ENCODE results near the gene GFRAL.
"Not testable (repeated sequence)": the region's sequence is repeated elsewhere in the genome, so short reads cannot be mapped to it uniquely, and the experiment has no call there.

GFRAL gene, protein sequence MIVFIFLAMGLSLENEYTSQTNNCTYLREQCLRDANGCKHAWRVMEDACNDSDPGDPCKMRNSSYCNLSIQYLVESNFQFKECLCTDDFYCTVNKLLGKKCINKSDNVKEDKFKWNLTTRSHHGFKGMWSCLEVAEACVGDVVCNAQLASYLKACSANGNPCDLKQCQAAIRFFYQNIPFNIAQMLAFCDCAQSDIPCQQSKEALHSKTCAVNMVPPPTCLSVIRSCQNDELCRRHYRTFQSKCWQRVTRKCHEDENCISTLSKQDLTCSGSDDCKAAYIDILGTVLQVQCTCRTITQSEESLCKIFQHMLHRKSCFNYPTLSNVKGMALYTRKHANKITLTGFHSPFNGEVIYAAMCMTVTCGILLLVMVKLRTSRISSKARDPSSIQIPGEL

DNA sequence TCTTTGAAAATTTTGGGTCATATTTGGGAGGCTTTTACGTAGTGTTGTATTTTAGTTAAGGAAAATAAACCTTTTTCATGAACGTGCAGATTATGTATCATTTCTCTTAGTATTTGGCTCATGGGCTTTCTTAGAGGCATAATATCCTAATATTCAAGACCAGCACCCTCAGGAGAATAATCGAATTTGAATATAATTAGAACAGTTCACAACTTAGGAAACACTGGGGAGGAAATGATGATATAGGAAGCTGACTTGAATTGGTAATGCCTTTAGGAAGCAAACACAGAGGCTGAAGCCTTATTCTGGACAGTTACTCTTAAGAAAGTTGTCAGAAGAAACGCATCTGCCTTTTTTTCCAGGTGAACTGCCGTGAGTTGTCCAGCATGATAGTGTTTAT, at the start of gene GFRAL:
TSS of gene GFRAL (plus strand) at position 301 of the 400 bp plus-strand sequence. CDS start at position 387, 86 bp downstream.
- no peak for DNase-seq

DNA sequence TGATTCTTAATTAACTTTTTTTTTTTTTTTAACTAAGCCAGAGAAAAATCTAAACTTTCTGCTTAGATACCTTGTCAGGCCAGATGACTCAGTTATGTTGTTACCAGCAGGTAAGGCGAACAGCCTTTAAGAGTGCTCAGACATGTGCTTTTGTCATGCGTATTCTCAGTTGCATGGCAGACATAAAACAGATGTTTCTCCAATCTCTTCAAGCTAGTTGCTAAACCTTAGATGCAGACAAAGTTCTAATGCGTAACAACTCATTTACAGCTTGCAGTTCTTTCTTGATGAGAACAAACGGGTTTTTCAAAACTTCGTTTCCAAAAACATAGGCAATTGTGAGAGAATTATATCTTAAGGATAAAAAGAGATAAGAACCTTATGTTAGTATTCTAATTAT, 49.6 kb upstream of the GFRAL start:
- DNase-seq: no peak

- DNase-seq: no peak
Measured at GRCh38 chr6:55281215-55281614, 46.1 kb upstream of the GFRAL start.

- no peak for DNase-seq
Measured at GRCh38 chr6:55282115-55282514, 45.2 kb upstream of the GFRAL start.

- DNase-seq: no peak
Measured at GRCh38 chr6:55286824-55287223, 40.4 kb upstream of the GFRAL start.

- DNase-seq: no peak
Measured at GRCh38 chr6:55290736-55291135, 36.5 kb upstream of the GFRAL start.

DNA sequence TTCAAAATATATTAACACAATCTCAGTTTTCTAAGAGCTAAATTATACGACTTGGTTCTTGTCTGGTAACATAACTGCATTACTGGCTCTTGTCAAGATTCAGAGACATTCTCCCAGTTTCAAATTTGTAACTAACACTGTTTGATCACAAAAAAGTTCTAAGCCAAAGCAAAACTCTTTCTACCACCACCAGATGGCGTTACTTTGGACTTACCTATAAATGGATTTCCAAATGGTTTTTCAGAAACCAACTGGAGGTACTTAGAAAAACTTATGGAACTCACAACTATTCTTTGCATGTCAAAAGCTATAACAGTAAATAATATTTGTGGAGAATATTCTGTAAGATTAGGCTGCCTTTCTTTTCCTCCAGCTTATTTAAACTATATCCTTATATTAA, 34.2 kb upstream of the GFRAL start:
- DNase-seq: no peak

DNA sequence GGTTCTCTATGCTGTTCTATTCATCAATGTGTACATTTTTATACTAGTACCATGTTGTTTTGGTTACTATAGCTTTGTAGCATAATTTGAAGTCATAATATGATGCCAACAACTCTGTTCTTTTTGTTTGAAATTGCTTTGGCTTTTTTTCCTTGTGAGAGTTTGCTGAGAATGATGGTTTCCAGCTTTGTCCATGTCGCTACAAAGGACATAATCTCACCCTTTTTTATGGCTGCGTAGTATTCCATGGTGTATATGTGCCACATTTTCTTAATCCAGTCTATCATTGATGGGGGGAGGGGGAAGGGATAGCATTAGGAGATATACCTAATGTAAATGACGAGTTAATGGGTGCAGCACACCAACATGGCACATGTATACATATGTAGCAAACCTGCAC, 30.1 kb upstream of the GFRAL start:
- not testable (repeated sequence) for DNase-seq

GRCh38 chr6:55299286-55299985, 27.8 kb upstream of the GFRAL start:
- no peak for DNase-seq

- no peak for DNase-seq
Measured at GRCh38 chr6:55304747-55305146, 22.5 kb upstream of the GFRAL start.

- DNase-seq: no peak
Measured at GRCh38 chr6:55319961-55320695, 7.1 kb upstream of the GFRAL start.

GRCh38 chr6:55320696-55321086, 6.6 kb upstream of the GFRAL start:
- DNase-seq: no peak

DNA sequence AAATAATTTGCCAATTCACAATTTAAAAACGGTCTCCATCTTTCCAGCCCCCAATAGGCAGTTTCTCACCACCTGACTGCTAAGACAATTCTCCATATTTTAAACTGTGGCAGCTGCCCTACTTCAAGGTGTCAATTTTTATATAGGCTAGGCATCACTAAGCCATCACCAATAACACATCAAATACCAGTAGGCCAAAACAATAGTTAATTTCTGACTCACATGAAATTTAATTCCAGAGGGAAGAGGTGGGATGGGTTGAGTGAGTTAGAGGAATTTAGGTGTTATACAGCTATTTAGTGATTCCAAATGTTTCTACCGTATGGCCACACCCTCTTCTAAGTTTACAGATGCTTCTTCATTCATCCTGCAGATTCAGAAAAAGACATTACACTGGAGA, 49.9 kb downstream of the GFRAL start:
- no peak for DNase-seq

- DNase-seq: no peak
Measured at GRCh38 chr6:55379471-55379870, 52.2 kb downstream of the GFRAL start.

DNA sequence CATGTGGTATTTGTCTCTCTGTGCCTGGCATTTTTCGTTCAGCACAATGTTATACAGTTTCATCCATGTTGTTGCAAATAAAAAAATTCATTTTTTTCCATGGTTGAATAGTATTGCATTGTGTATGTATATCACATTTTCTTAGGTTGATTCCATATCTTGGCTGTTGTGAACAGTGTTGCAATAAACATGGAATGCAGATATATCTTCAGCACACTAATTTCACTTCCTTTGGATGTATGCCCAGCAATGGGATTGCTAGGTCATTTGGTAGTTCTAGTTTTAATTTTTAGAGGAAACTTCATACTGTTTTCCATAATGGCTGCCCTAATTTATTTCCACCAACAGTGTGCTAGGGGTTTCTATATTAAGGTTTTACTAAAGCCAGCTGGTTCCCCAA, 52.6 kb downstream of the GFRAL start:
- no peak for DNase-seq

- DNase-seq: no peak
Measured at GRCh38 chr6:55388211-55388610, 60.9 kb downstream of the GFRAL start.

- no peak for DNase-seq
Measured at GRCh38 chr6:55395871-55396270, 68.6 kb downstream of the GFRAL start.

GRCh38 chr6:55397986-55398385, 70.7 kb downstream of the GFRAL start:
- no peak for DNase-seq

DNA sequence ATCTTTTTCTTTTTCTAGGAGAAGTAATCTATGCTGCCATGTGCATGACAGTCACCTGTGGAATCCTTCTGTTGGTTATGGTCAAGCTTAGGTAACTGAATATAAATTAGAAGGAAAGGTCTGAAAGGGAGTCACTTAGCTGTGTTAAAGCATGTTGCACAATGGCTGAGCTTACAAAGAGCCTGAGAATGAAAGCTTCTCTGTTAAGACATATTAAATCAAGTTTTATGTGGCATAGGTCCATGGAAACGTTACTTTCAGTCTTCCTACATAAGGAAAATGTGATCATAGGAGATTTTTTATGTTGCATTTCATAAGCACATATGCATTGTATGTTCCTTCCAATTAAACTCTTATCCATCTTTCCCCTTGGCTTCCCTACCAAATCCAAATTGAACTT, 72.1 kb downstream of the GFRAL start:
- DNase-seq: no peak

- DNase-seq: no peak
Measured at GRCh38 chr6:55405474-55406235, 78.4 kb downstream of the GFRAL start.

DNA sequence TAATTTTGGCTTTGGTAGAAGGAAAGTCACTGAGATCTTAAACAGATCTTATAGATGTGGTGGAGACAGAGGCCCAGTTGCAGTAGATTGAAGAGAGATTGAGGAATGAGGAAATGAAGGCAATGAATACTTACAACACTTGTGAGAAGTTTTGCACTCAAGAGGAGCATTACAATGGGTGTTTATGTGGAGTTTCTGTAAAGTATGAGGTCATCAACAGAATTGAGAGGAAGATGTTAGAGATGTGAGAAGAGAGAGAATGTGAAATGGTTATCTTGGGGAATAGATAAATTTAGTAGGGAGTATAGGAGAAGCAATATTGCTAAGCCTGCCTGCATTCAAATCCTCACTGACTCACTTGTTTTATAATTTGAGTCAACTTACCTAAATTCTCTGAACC, 83.4 kb downstream of the GFRAL start:
- DNase-seq: no peak

DNA sequence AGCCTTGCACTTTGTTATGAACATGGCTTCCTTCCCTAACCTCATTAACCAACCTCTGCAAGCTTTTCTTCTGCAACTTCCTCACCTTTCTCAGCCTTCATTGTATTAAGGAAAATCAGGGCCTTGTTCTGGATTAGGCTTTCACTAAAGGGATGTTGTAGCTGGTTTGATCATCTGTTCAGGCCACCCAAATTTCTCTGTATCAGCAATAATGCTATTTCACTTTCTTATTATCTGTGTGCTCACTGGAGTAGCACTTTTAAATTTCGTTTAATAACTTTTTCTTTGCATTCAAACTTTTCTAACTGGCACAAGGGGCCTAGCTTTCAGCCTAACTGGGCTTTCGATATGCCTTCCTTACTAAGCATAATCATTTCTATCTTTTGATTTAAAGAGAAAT, 96.7 kb downstream of the GFRAL start:
- DNase-seq: no peak

Measured in bone marrow (tissue), 2 donors.